Keratinocyte (primary cell): ENCODE results near the gene RHOU. TPM values are rescaled to one million over a fixed set of nuclear protein-coding genes. Genes with fewer than 3 reads are reported as not detected.

Experiments
- DNase-seq: peaks from one replicate; pipeline ENCODE4 v3.0.0-alpha.2; 2011; ENCODE audit warnings: low read depth, missing footprints, low spot score
- FAIRE-seq: peaks from 2 replicates; lab custom pipeline; 2011; peaks lifted over from hg19 to GRCh38; lab: Jason Lieb, UNC
- H2AFZ ChIP-seq: 2 replicates; pipeline ENCODE4 v1.6.0; 2012; ENCODE audit warnings: low read length, control low read depth, inconsistent platforms; ENCODE audit not compliant: control insufficient read depth
- H3K27ac ChIP-seq: 2 replicates; pipeline ENCODE4 v1.5.1; 2011; ENCODE audit warnings: low read length; ENCODE audit not compliant: control insufficient read depth, insufficient read depth
- H3K27me3 ChIP-seq: 3 replicates; pipeline ENCODE4 v1.6.0; 2011; ENCODE audit warnings: low read length; ENCODE audit not compliant: control insufficient read depth, insufficient read depth; ENCODE audit errors: extremely low read depth
- H3K36me3 ChIP-seq, 2 experiments: 2 replicates in 1 of 2; 3 replicates in 1 of 2; pipeline ENCODE4 v1.5.1; 2011; ENCODE audit warnings: low read length in 2 of 2, mild to moderate bottlenecking in 1 of 2; ENCODE audit not compliant: control insufficient read depth in 2 of 2, insufficient read depth in 2 of 2; ENCODE audit errors: extremely low read depth in 1 of 2
- H3K4me1 ChIP-seq: 3 replicates; pipeline ENCODE4 v1.5.1; 2011; ENCODE audit warnings: low read length; ENCODE audit not compliant: control insufficient read depth, insufficient read depth; ENCODE audit errors: extremely low read depth
- H3K4me2 ChIP-seq: 3 replicates; pipeline ENCODE4 v1.6.0; 2011; ENCODE audit warnings: low read depth, low read length; ENCODE audit not compliant: control insufficient read depth, insufficient read depth; ENCODE audit errors: extremely low read depth
- H3K4me3 ChIP-seq, 3 experiments: fragments of 200-600 bp in 1 of 3; sonication (generic) in 1 of 3; 2 replicates in 2 of 3; 3 replicates in 1 of 3; pipeline ENCODE4 v1.5.1; 2011 to 2016; ENCODE audit warnings: low read length in 3 of 3, mild to moderate bottlenecking in 3 of 3, control low read depth in 2 of 3, inconsistent platforms in 1 of 3, low read depth in 1 of 3, mixed read lengths in 1 of 3, mixed run types in 1 of 3, moderate library complexity in 1 of 3; ENCODE audit not compliant: control insufficient read depth in 2 of 3, insufficient read depth in 2 of 3; ENCODE audit errors: extremely low read depth in 1 of 3
- H3K79me2 ChIP-seq: 2 replicates; pipeline ENCODE4 v1.6.0; 2012; ENCODE audit warnings: low read length; ENCODE audit not compliant: control insufficient read depth, insufficient read depth
- H3K9ac ChIP-seq: 3 replicates; pipeline ENCODE4 v1.6.0; 2011; ENCODE audit warnings: low read length; ENCODE audit not compliant: control insufficient read depth, insufficient read depth; ENCODE audit errors: extremely low read depth
- H3K9me1 ChIP-seq: 3 replicates; pipeline ENCODE4 v1.6.0; 2011; ENCODE audit warnings: low read length; ENCODE audit not compliant: control insufficient read depth, insufficient read depth; ENCODE audit errors: extremely low read depth
- H3K9me3 ChIP-seq: 2 replicates; pipeline ENCODE4 v1.5.1; 2012; ENCODE audit warnings: low read depth, low read length; ENCODE audit not compliant: control insufficient read depth
- H4K20me1 ChIP-seq: 3 replicates; pipeline ENCODE4 v1.6.0; 2011; ENCODE audit warnings: low read length; ENCODE audit not compliant: control insufficient read depth, insufficient read depth; ENCODE audit errors: extremely low read depth
- CTCF ChIP-seq, 3 experiments: IDR thresholded peaks in 1 of 3; conservative IDR thresholded peaks in 1 of 3; optimal IDR thresholded peaks in 1 of 3; 2 replicates in 2 of 3; 3 replicates in 1 of 3; pipeline versions ENCODE3 to v1.5.1; 2011; ENCODE audit warnings: low read length in 3 of 3, mild to moderate bottlenecking in 3 of 3, moderate library complexity in 2 of 3, control low read depth in 1 of 3, inconsistent platforms in 1 of 3; ENCODE audit not compliant: insufficient read depth in 2 of 3; ENCODE audit errors: extremely low read depth in 1 of 3
- EZH2 ChIP-seq: IDR thresholded peaks from one replicate; pipeline ENCODE4 v1.6.1; 2012; ENCODE audit warnings: inconsistent platforms, mild to moderate bottlenecking, low read length, moderate library complexity
- dilution Hi-C: fragments of 300-500 bp; cut with MboI; formaldehyde crosslinking; loops from one replicate; pipeline ENCODE4 v1.7.0; 2020; ENCODE audit warnings: low sequenced_read_pairs; ENCODE audit not compliant: extremely low pct_ligation_motif_present
- polyA plus RNA-seq, 5 experiments: library from polyadenylated mRNA; depleted of rRNA in 3 of 5; stranded (reverse) in 3 of 5; stranded (forward) in 1 of 5; unstranded in 1 of 5; fragments of >200 nt; gene quantifications; 1 replicate in 1 of 5; 2 replicates in 3 of 5; 3 replicates in 1 of 5; pipeline versions ENCODE4 v1.2.1 to v1.2.3, GENCODE V29; 2011 to 2012; ENCODE audit warnings: missing spikeins in 2 of 5, low read depth in 1 of 5, low replicate concordance in 1 of 5

Gene RHOU
- polyA plus RNA-seq, 1 donor (not counting 4 experiments of a cell fraction or from before 2014, with no cell fraction given), result 0.29 TPM

- Histone ChIP-seq H3K9me1 (no peaks in the 10 kb centered on the region), H2AFZ (no peak overlapping the region), H3K79me2 (no peaks in the 10 kb centered on the region), H3K27me3 (peaks cover 63% of the 10 kb centered on the region), H3K4me2 (no peak overlapping the region), H3K4me1 (peaks cover 7% of the 10 kb centered on the region), H3K27ac (no peak overlapping the region), H3K36me3 (no peaks in the 10 kb centered on the region), H3K4me3 (no peak overlapping the region), H3K9ac (no peak overlapping the region), H4K20me1 (no peaks in the 10 kb centered on the region), H3K9me3 (no peaks in the 10 kb centered on the region)
- dilution Hi-C loops, result no loop called here
- FAIRE-seq (no peak), DNase-seq (no peak)
- TF ChIP-seq EZH2, result no peak
- no peak for TF ChIP-seq CTCF (optimal IDR thresholded peaks at IDR 0.05 in 1 of 3, IDR thresholded peaks at IDR 0.05 in 1 of 3, conservative IDR thresholded peaks at IDR 0.05 in 1 of 3; ENCODE audit: extremely low read depth in 1 of 3, insufficient read depth in 2 of 3, low read length in 3 of 3)
These were observed 1.7 kb downstream of the RHOU start for GRCh38 chr1:228736844-228737445.

GRCh38 chr1:228737601-228738041 lies 2.3 kb downstream of the RHOU start:
- Histone ChIP-seq H3K4me3 (no peak overlapping the region), H3K4me2 (no peak overlapping the region), H3K79me2 (no peaks in the 10 kb centered on the region), H3K27me3 (peaks cover 63% of the 10 kb centered on the region), H3K9ac (no peak overlapping the region), H2AFZ (no peak overlapping the region), H3K4me1 (peaks cover 7% of the 10 kb centered on the region), H4K20me1 (no peaks in the 10 kb centered on the region), H3K36me3 (no peaks in the 10 kb centered on the region), H3K9me1 (no peaks in the 10 kb centered on the region), H3K9me3 (no peaks in the 10 kb centered on the region), H3K27ac (no peak overlapping the region)
- dilution Hi-C loops, result no loop called here
- DNase-seq (no peak), FAIRE-seq (no peak)
- TF ChIP-seq CTCF (optimal IDR thresholded peaks at IDR 0.05 in 1 of 3, IDR thresholded peaks at IDR 0.05 in 1 of 3, conservative IDR thresholded peaks at IDR 0.05 in 1 of 3; ENCODE audit: extremely low read depth in 1 of 3, insufficient read depth in 2 of 3, low read length in 3 of 3) (no peak), EZH2 (no peak)
